HG03159 (cell line): ENCODE measurements around the gene ARG2.

Experiments used
- ATAC-seq: cut with Tn5 transposase; IDR thresholded peaks from one replicate; pipeline ENCODE4 v1.9.1; 2021; ENCODE audit warnings: mild to moderate bottlenecking, moderate library complexity; ENCODE audit not compliant: unreplicated experiment

Gene ARG2

DNA sequence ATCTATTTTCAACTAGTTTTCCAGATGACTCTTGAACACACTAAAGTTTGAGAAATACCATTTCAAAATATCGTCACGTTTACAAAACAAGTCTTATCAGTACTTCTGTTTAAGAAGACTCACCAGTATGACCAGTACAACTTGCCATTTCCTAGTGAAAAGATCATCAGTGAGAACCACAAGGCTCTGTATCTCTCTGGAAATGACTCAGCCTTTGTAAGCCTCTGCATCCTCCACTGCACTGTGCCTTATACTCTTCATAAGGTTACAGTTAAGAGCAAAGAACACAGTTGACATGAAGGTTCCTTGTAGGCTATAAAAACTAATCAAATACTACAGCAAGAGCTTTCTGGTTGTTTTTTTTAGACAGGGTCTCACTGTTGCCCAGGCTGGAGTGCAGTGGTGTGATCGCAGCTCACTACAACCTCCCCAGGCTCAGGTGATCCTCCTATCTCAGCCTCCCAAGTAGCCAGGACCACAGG is 60.4 kb downstream of the ARG2 start:
- ATAC-seq: peak; percentile 90

DNA sequence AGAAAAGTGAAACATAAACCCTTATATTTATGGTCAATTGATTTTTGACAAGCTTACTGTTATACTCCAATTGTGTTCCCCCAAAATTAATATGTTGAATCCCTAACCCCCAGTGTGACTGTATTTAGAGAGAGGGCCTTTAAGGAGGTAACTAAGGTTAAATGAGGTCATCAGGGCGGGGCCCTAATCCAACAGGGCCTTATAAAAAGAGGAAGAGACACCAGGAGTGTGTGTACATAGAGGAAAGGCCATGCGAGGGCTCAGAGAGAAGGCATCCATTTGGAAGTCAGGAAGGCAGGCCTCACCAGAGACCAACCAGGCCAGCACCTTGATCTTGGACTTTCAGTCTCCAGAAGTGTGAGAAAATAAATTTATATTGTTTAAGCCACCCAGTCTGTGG is 61.2 kb downstream of the ARG2 start:
- ATAC-seq: no peak

DNA sequence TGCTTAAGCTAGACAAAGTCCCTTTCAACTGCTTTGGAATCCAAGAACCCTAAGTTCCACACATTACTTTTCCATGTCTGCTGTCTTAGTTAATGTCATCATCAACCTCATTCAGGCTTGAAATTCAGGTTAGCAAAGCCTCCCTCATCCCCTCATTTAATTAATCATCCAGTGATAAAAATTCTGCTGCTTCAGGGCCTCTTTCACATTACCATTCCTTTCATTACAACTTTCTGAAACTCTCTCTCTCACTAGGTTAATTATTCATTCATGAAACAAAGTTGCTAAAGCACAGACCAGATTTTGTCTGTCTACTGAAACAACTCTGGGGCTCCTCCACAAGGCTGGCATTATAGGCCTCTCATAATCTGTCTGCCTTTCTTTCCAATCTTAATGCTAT is 64.1 kb downstream of the ARG2 start:
- ATAC-seq: no peak

DNA sequence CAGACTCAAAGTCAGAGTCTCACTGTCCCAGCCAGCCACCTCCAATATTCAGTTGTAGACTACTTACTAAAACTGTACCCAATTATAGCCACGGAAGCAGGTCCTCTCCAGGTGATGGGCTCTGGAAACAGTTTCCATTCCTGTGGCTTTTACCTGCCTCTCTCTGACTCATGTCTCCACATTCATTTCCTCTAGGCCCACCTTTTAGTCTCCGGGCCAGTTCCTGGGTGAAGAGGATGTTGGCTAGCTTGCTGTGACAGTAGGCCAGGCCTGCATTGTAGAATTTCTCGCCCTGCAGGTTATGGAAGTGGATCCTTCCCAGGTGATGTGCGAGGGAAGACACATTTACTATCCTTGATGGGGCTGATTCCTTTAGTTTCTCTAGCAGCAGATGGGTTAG is 70.3 kb downstream of the ARG2 start:
- no peak for ATAC-seq

GRCh38 chr14:67694791-67695393 is 75.2 kb downstream of the ARG2 start:
- peak; percentile 95 for ATAC-seq

DNA sequence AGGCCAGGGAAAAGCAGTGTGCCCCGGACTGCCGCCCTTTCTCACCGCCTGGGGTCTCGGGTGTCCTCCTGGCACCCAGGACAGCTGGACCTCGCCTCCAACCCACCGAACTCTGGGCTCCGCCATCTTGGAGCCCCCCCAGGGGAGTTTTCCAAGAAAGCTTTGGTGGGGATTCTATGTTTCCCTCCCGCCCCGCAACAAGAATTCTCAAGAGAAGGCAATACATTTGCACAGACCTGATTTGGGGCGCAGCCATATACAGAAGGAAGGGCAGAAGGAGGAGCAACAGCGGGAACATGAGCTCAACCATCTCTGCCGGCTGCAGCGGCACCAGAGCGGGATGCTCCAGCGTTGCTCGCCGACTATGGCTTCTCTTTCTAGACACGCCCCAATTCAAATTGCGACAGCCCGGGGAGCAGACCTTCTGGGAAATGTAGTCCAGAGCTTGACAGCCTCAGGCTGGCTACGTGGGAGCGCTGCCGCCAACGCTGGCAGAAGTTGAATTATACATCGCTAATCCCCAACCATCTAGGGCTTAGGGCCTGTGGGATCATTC is 75.8 kb downstream of the ARG2 start, which contains the start of gene RDH11:
RDH11 (minus strand) TSS at position 371 of the 556 bp plus-strand sequence; CDS start at position 310, 61 bp downstream.
- ATAC-seq: peak; percentile 87

DNA sequence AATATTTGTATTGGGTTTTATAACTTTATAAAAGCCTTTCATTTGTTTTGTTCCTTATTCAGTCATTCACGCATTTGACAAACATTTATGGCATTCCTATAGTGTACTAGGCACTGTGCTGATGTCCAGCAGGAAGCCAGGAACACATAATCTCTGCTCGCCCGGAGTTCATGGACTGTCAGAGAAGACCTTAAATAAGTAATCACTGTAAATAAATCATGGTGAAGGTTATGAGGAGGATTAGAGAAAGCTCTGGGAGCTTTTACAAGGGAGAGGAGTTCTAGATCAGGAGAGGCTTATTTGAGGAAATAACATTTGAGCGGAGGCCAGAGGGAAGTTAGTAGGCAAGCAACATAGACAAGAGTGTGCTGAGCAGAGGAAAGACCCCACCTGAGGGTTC is 77.3 kb downstream of the ARG2 start:
- ATAC-seq: no peak

DNA sequence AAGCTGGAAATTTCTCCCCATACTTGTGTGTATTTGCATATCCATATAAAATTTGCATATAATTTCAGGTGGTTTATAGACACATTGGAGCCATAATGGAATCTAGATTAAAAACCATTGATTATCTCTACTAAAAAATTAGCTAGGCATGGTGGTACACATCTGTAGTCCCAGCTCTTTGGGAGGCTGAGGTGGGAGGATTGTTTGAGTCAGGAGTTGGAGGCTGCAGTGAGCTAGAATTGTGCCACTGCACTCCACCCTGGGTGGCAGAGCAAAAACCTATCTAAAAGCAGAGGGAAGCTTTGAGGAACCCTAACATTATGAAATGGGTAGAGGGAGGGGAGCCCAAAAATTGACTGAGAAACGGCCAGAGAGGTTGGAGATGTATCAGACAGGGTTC is 78.5 kb downstream of the ARG2 start:
- no peak for ATAC-seq
